HG02970 (cell line): ENCODE data around the gene FLNC.

Experiments used
- ATAC-seq: cut with Tn5 transposase; IDR thresholded peaks from one replicate; pipeline ENCODE4 v1.9.1; 2021; ENCODE audit warnings: mild to moderate bottlenecking, moderate library complexity, moderate number of reproducible peaks; ENCODE audit not compliant: unreplicated experiment, low FRiP score

The FLNC gene

GRCh38 chr7:128801667-128802418, 28.4 kb upstream of the FLNC start:
- no peak for ATAC-seq

GRCh38 chr7:128804484-128804883, 25.7 kb upstream of the FLNC start:
- no peak for ATAC-seq

- no peak for ATAC-seq
Measured at GRCh38 chr7:128805225-128805624, 25.0 kb upstream of the FLNC start.

GRCh38 chr7:128807191-128807590, 23.0 kb upstream of the FLNC start:
- no peak for ATAC-seq

- no peak for ATAC-seq
Measured at GRCh38 chr7:128809363-128809762, 20.8 kb upstream of the FLNC start.

- ATAC-seq: no peak
Measured at GRCh38 chr7:128810473-128810872, 19.7 kb upstream of the FLNC start.

- no peak for ATAC-seq
Measured at GRCh38 chr7:128810997-128811396, 19.2 kb upstream of the FLNC start.

GRCh38 chr7:128811631-128812430, 18.4 kb upstream of the FLNC start:
- ATAC-seq: no peak

- ATAC-seq: no peak
Measured at GRCh38 chr7:128812514-128813168, 17.6 kb upstream of the FLNC start.

- ATAC-seq: no peak
Measured at GRCh38 chr7:128814499-128814898, 15.7 kb upstream of the FLNC start.

- ATAC-seq: no peak
Measured at GRCh38 chr7:128815289-128815942, 14.8 kb upstream of the FLNC start.

GRCh38 chr7:128818694-128819093, 11.5 kb upstream of the FLNC start:
- ATAC-seq: no peak

- ATAC-seq: no peak
Measured at GRCh38 chr7:128821724-128822123, 8.5 kb upstream of the FLNC start.

GRCh38 chr7:128826512-128826911, 3.7 kb upstream of the FLNC start:
- ATAC-seq: no peak

- no peak for ATAC-seq
Measured at GRCh38 chr7:128826916-128827247, 3.3 kb upstream of the FLNC start.

- no peak for ATAC-seq
Measured at GRCh38 chr7:128827248-128827958, 2.8 kb upstream of the FLNC start.

- no peak for ATAC-seq
Measured at GRCh38 chr7:128827971-128828711, 2.1 kb upstream of the FLNC start.

GRCh38 chr7:128829391-128830166, 627 bp upstream of the FLNC start:
- ATAC-seq: no peak
